K562 (cell line): ENCODE data around the gene CD38. TPM values are rescaled to one million over a fixed set of nuclear protein-coding genes. Genes with fewer than 3 reads are reported as not detected.

Source experiments
- ATAC-seq: fragments of 200-7000 bp; cut with Tn5 transposase; 3 replicates; pipeline ENCODE4 v1.9.1; 2020; ENCODE audit warnings: moderate library complexity
- BruUV-seq: library from RNA; stranded (reverse); fragments of 400-500 nt; replicated peaks from 2 replicates; lab custom pipeline; 2021; lab: Mats Ljungman, UMichigan
- CTCF ChIA-PET: fragments of 300-600 bp; formaldehyde crosslinking; extraction: SDS; loops from one replicate; lab custom pipeline; 2021; ENCODE audit warnings: low intra/inter-chr PET ratio; lab: Yijun Ruan, JAX
- POLR2A ChIA-PET: fragments of 300-600, 350-650 bp; sonication (Branson Sonifier 250); formaldehyde crosslinking; extraction: SDS; loops from one replicate; lab custom pipeline; 2021; ENCODE audit warnings: antibody characterized with exemption, inconsistent platforms; lab: Yijun Ruan, JAX
- DNase-seq, 4 experiments: peaks; one replicate each; pipeline versions ENCODE4 v3.0.0 to v3.0.0-alpha.2; 2011 to 2018; ENCODE audit warnings: low spot score in 3 of 4, mixed read lengths in 3 of 4; ENCODE audit errors: extremely low read depth in 1 of 4
- FAIRE-seq: peaks from 2 replicates; lab custom pipeline; 2011; peaks lifted over from hg19 to GRCh38; lab: Jason Lieb, UNC
- H2AFZ ChIP-seq: 2 replicates; pipeline ENCODE4 v1.6.0; 2011; ENCODE audit warnings: low read depth, low read length, control low read depth, inconsistent platforms
- H3K27ac ChIP-seq: fragments of 200-600 bp; 3 replicates; pipeline ENCODE4 v1.8.0; 2011; ENCODE audit warnings: low read depth, mild to moderate bottlenecking, control low read depth, inconsistent platforms, low read length, moderate library complexity, mixed read lengths; ENCODE audit errors: extremely low read depth
- H3K27me3 ChIP-seq, 2 experiments: fragments of 300-600 bp in 1 of 2; 2 replicates in 1 of 2; 3 replicates in 1 of 2; pipeline versions ENCODE4 v1.6.0 to v1.8.0; 2011; ENCODE audit warnings: inconsistent platforms in 2 of 2, low read length in 2 of 2, mild to moderate bottlenecking in 1 of 2, mixed read lengths in 1 of 2, moderate library complexity in 1 of 2; ENCODE audit not compliant: control insufficient read depth in 2 of 2, insufficient read depth in 2 of 2
- H3K36me3 ChIP-seq: fragments of 300-600 bp; 3 replicates; pipeline ENCODE4 v1.8.0; 2011; ENCODE audit warnings: mild to moderate bottlenecking, low read length, inconsistent platforms; ENCODE audit not compliant: control insufficient read depth, insufficient read depth
- H3K4me1 ChIP-seq, 2 experiments: fragments of 200-600 bp in 1 of 2; replicated peaks in 1 of 2; 2 replicates in 1 of 2; 3 replicates in 1 of 2; pipeline versions ENCODE4 v1.5.1 to v1.8.0; 2011; ENCODE audit warnings: inconsistent platforms in 2 of 2, low read length in 2 of 2, mild to moderate bottlenecking in 1 of 2, mixed read lengths in 1 of 2, moderate library complexity in 1 of 2; ENCODE audit not compliant: control insufficient read depth in 2 of 2, insufficient read depth in 2 of 2
- H3K4me2 ChIP-seq: 2 replicates; pipeline ENCODE4 v1.6.1; 2011; ENCODE audit warnings: low read length, control low read depth, inconsistent platforms, mixed read lengths; ENCODE audit not compliant: insufficient read depth
- H3K4me3 ChIP-seq: fragments of 200-600 bp; sonication (generic), shearing (Covaris generic); 2 replicates; pipeline ENCODE4 v1.5.1; 2016; ENCODE audit warnings: control low read depth, inconsistent platforms
- H3K79me2 ChIP-seq: fragments of 200-600 bp; 3 replicates; pipeline ENCODE4 v1.8.0; 2011; ENCODE audit warnings: low read length, inconsistent platforms; ENCODE audit not compliant: control insufficient read depth, insufficient read depth
- H3K9ac ChIP-seq, 2 experiments: 2 replicates each; pipeline versions ENCODE4 v1.6.0 to v1.6.1; 2011; ENCODE audit warnings: low read depth in 2 of 2, low read length in 2 of 2, control low read depth in 1 of 2, inconsistent platforms in 1 of 2, mild to moderate bottlenecking in 1 of 2, mixed read lengths in 1 of 2; ENCODE audit not compliant: insufficient read depth in 1 of 2
- H3K9me1 ChIP-seq: one replicate; pipeline ENCODE4 v1.6.0; 2011; ENCODE audit warnings: inconsistent platforms, mild to moderate bottlenecking, low read length, moderate library complexity; ENCODE audit not compliant: control insufficient read depth, insufficient read depth
- H3K9me3 ChIP-seq: replicated peaks from 2 replicates; pipeline ENCODE4 v1.5.1; 2011; ENCODE audit warnings: low read depth, low read length, inconsistent platforms; ENCODE audit not compliant: control insufficient read depth, insufficient read depth
- H4K20me1 ChIP-seq: replicated peaks from 2 replicates; pipeline ENCODE4 v1.6.1; 2011; ENCODE audit warnings: low read length, inconsistent platforms, mixed read lengths; ENCODE audit not compliant: control insufficient read depth, insufficient read depth
- FOXM1 ChIP-seq, 2 experiments: fragments of 450-650 bp in 1 of 2; sonication (generic) in 1 of 2; formaldehyde crosslinking in 1 of 2; IDR thresholded peaks; 2 replicates each; pipeline versions ENCODE4 v1.6.1 to v1.9.0; 2017 to 2022; ENCODE audit warnings: low read depth in 2 of 2, mild to moderate bottlenecking in 2 of 2, missing genetic modification reagents in 1 of 2, moderate library complexity in 1 of 2
- KAT8 ChIP-seq: fragments of 450-650 bp; IDR thresholded peaks from 2 replicates; pipeline ENCODE4 v1.6.1; 2016; ENCODE audit warnings: low read depth, mild to moderate bottlenecking
- MCM2 ChIP-seq: fragments of 450-650 bp; IDR thresholded peaks from 2 replicates; pipeline ENCODE4 v1.6.1; 2017; ENCODE audit warnings: low read depth, mild to moderate bottlenecking
- RBM34 ChIP-seq: fragments of 200-400 bp; formaldehyde crosslinking; IDR thresholded peaks from 2 replicates; pipeline ENCODE4 v1.6.1; 2018; ENCODE audit warnings: low read length, borderline replicate concordance; ENCODE audit not compliant: insufficient read depth
- STAG1 ChIP-seq: sonication (generic); formaldehyde crosslinking; IDR thresholded peaks from 2 replicates; pipeline ENCODE4 v1.5.0; 2020; ENCODE audit warnings: missing genetic modification reagents, borderline replicate concordance
- ZFP30 ChIP-seq: fragments of 250-450 bp; sonication (Bioruptor Pico); IDR thresholded peaks from 2 replicates; pipeline ENCODE4 v1.8.0; 2022; ENCODE audit warnings: moderate library complexity, mild to moderate bottlenecking, inconsistent platforms, borderline replicate concordance
- ZNF668 ChIP-seq: fragments of 250-450 bp; sonication (Bioruptor Pico); IDR thresholded peaks from 2 replicates; pipeline ENCODE4 v1.8.0; 2022; ENCODE audit warnings: mild to moderate bottlenecking, inconsistent platforms
- ZNF75A ChIP-seq: fragments of 450-650 bp; formaldehyde crosslinking; IDR thresholded peaks from 2 replicates; pipeline ENCODE4 v1.4.0; 2020; ENCODE audit warnings: mild to moderate bottlenecking
- ZNF77 ChIP-seq: fragments of 250-450 bp; sonication (Bioruptor Pico); IDR thresholded peaks from 2 replicates; pipeline ENCODE4 v1.5.0; 2020
- WGBS: fragments of 100-300 bp; shearing (Covaris generic); methylation state at CpG from one replicate; pipeline ENCODE4 v1.1.6; 2016; ENCODE audit warnings: low coverage, mixed read lengths; ENCODE audit not compliant: insufficient coverage; ENCODE audit errors: missing lambda C conversion rate; 5-methylcytosine and 5-hydroxymethylcytosine counted together
- in situ Hi-C: fragments of 300-500 bp; cut with MboI; formaldehyde crosslinking; loops from 4 replicates; pipeline ENCODE4 v1.15.0; 2018; ENCODE audit warnings: inconsistent platforms, mixed read lengths
- intact Hi-C: fragments of 100-400 bp; cut with micrococcal nuclease; formaldehyde crosslinking; loops from 2 replicates; pipeline ENCODE4 v1.14.2; 2022
- polyA plus RNA-seq, 8 experiments: library from polyadenylated mRNA; depleted of rRNA in 4 of 8; stranded (reverse) in 5 of 8; unstranded in 3 of 8; fragments of >200 nt; fragmentation: Nextera tagmentation in 2 of 8; fragmentation: Illumina TruSeq in 1 of 8; extraction: Ambion mirVana in 2 of 8; extraction: Trizol in 1 of 8; gene quantifications; 2 replicates each; pipeline versions ENCODE4 v1.2.1 to v1.2.3, GENCODE V29; 2011 to 2014; ENCODE audit warnings: inconsistent platforms in 1 of 8, missing spikeins in 1 of 8
- total RNA-seq, 7 experiments: library from RNA; depleted of rRNA in 6 of 7; stranded (reverse); fragments of >200 nt in 6 of 7; fragmentation: Illumina TruSeq in 2 of 7; extraction: Trizol in 2 of 7; gene quantifications; 2 replicates each; pipeline versions ENCODE4 v1.2.1 to v1.2.3, GENCODE V29; 2011 to 2021; ENCODE audit warnings: low replicate concordance in 1 of 7
- TF ChIP-seq, protein P1 (sequence below): fragments of 450-650 bp; IDR thresholded peaks from 2 replicates; pipeline ENCODE4 v1.6.1; 2014; ENCODE audit warnings: low read depth, mild to moderate bottlenecking, moderate library complexity, borderline replicate concordance
- TF ChIP-seq, protein P2 (sequence below): sonication (generic); formaldehyde crosslinking; IDR thresholded peaks from 2 replicates; pipeline ENCODE4 v1.8.1; 2022; ENCODE audit warnings: missing genetic modification reagents
- TF ChIP-seq, protein P3 (sequence below): fragments of 250-450 bp; sonication (Bioruptor Pico); IDR thresholded peaks from 2 replicates; pipeline ENCODE4 v1.4.0; 2020; ENCODE audit warnings: borderline replicate concordance

Gene CD38
- total and polyA plus RNA-seq, 9 of the 15 experiments (the other 6 are each of a cell fraction or from before 2014, with no cell fraction given) = 0.04 to 0.06 (median 0.04) TPM; not detected in 5

DNA sequence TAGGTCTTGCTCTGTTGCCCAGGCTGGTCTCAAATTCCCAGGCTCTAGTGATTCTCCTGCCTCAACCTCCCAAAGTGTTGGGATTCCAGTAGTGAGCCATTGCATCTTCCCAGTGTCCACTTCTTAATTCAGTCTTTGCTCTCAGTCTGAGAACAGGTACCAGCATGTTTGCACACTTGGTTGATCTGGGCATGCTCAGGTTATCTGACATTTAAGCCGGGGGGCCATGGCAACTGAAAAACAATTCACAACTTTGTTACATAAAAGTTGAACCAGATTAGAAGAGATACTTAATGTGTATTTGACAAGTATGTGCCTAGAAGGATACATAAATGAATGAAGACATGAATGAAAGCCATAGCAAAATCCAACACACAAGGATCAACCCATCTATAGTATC lies 121.4 kb downstream of the CD38 start:
- ATAC-seq = no peak
- no peak for DNase-seq
- ChIA-PET CTCF (no interaction called here), POLR2A (no interaction called here)
- H3K27me3 ChIP-seq = no peaks in the 10 kb centered on the region
- in situ Hi-C loops = no loop called here
- intact Hi-C loops = no loop called here
- H3K4me2 ChIP-seq = no peak overlapping the region
- no peak overlapping the region for H3K9ac ChIP-seq
- 0% methylated on average over 1 of the region's 1 CpG for WGBS
- no peak overlapping the region for H3K27ac ChIP-seq
- no peak for TF ChIP-seq MCM2
- H3K4me3 ChIP-seq = no peak overlapping the region
- H4K20me1 ChIP-seq = no peaks in the 10 kb centered on the region
- no peaks in the 10 kb centered on the region for H3K9me3 ChIP-seq
- no peaks in the 10 kb centered on the region for H3K4me1 ChIP-seq
- no TSS peak for BruUV-seq
- no peaks in the 10 kb centered on the region for H3K9me1 ChIP-seq
- no peak for FAIRE-seq
- no peaks in the 10 kb centered on the region for H3K36me3 ChIP-seq
- no peak overlapping the region for H2AFZ ChIP-seq
- H3K79me2 ChIP-seq = no peaks in the 10 kb centered on the region

DNA sequence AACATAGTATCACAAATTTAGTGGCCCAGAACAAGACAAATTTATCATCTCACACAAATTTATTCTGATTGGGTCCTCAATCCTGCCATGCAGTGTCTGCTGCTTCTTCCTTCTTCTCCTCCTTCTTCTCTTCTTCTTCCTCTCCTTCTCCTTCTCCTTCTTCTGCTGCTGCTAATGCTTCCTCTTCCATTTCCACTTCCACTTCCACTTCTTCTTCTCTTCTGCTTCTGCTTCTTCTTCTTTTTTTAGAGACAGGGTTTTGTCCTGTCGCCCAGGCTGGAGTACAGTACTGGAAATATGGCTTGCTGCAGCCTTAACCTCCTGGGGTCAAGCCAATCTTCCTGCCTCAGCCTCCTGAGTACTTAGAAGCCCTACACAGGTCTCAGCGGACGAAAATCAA lies 122.9 kb downstream of the CD38 start:
- intact Hi-C loops = no loop called here
- TF ChIP-seq, protein P1, sequence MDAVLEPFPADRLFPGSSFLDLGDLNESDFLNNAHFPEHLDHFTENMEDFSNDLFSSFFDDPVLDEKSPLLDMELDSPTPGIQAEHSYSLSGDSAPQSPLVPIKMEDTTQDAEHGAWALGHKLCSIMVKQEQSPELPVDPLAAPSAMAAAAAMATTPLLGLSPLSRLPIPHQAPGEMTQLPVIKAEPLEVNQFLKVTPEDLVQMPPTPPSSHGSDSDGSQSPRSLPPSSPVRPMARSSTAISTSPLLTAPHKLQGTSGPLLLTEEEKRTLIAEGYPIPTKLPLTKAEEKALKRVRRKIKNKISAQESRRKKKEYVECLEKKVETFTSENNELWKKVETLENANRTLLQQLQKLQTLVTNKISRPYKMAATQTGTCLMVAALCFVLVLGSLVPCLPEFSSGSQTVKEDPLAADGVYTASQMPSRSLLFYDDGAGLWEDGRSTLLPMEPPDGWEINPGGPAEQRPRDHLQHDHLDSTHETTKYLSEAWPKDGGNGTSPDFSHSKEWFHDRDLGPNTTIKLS = no peak
- TF ChIP-seq ZNF668 = no peak
- TF ChIP-seq, protein P2, sequence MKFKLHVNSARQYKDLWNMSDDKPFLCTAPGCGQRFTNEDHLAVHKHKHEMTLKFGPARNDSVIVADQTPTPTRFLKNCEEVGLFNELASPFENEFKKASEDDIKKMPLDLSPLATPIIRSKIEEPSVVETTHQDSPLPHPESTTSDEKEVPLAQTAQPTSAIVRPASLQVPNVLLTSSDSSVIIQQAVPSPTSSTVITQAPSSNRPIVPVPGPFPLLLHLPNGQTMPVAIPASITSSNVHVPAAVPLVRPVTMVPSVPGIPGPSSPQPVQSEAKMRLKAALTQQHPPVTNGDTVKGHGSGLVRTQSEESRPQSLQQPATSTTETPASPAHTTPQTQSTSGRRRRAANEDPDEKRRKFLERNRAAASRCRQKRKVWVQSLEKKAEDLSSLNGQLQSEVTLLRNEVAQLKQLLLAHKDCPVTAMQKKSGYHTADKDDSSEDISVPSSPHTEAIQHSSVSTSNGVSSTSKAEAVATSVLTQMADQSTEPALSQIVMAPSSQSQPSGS = no peak
- TF ChIP-seq ZFP30 (CRISPR knock-in tag) = no peak
- no peak for TF ChIP-seq ZNF75A (CRISPR knock-in tag)
- TF ChIP-seq FOXM1 (IDR thresholded peaks at IDR 0.05; ENCODE audit: low read depth) = no peak
- no peak for TF ChIP-seq FOXM1 (CRISPR knock-in tag; IDR thresholded peaks at IDR 0.05; ENCODE audit: low read depth)
- TF ChIP-seq STAG1 (CRISPR knock-in tag) = no peak
- no peak for TF ChIP-seq RBM34
- no peak for TF ChIP-seq KAT8
- TF ChIP-seq, protein P3, sequence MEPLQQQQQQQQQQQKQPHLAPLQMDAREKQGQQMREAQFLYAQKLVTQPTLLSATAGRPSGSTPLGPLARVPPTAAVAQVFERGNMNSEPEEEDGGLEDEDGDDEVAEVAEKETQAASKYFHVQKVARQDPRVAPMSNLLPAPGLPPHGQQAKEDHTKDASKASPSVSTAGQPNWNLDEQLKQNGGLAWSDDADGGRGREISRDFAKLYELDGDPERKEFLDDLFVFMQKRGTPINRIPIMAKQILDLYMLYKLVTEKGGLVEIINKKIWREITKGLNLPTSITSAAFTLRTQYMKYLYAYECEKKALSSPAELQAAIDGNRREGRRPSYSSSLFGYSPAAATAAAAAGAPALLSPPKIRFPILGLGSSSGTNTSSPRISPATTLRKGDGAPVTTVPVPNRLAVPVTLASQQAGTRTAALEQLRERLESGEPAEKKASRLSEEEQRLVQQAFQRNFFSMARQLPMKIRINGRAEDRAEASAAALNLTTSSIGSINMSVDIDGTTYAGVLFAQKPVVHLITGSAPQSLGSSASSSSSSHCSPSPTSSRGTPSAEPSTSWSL (CRISPR knock-in tag) = no peak
- TF ChIP-seq ZNF77 = no peak

More for the DNA sequence above, 122.9 kb downstream of the CD38 start:
- Histone ChIP-seq H3K9ac (no peak overlapping the region), H3K4me1 (peaks cover 0 to 6% of the 10 kb centered on the region in 2 experiments; a peak in 2 of 5 replicates), H3K9me3 (no peaks in the 10 kb centered on the region), H3K27ac (no peak overlapping the region), H3K4me2 (no peak overlapping the region), H3K9me1 (no peaks in the 10 kb centered on the region), H3K4me3 (no peak overlapping the region), H3K36me3 (no peaks in the 10 kb centered on the region), H2AFZ (no peak overlapping the region), H3K27me3 (no peaks in the 10 kb centered on the region), H4K20me1 (no peaks in the 10 kb centered on the region), H3K79me2 (no peaks in the 10 kb centered on the region)
- WGBS = 0% methylated on average over 3 of the region's 3 CpGs
- DNase-seq (no peak), ATAC-seq (no peak), FAIRE-seq (no peak)
- ChIA-PET POLR2A (no interaction called here), CTCF (no interaction called here)
- in situ Hi-C loops = no loop called here
- BruUV-seq = no TSS peak
